Body of pancreas (tissue), 4 donors: Measurements from ENCODE around the gene ABCC3. TPM values are rescaled to one million over a fixed set of nuclear protein-coding genes. Genes with fewer than 3 reads are reported as not detected.

Experiments
- ATAC-seq: fragments of 150-250 bp; one replicate; pipeline ENCODE4 v1.9.1; 2016
- DNase-seq, 4 donors: peaks; one replicate each; pipeline ENCODE4 v3.0.0-alpha.2; 2019
- H3K27ac ChIP-seq, 4 donors: fragments of 200-600 bp; sonication (generic); 1 replicate in 3 of 4; 2 replicates in 1 of 4; pipeline versions ENCODE4 v1.5.1 to v1.6.1; 2016 to 2019; ENCODE audit warnings: mild to moderate bottlenecking in 1 of 4, mixed read lengths in 1 of 4, moderate library complexity in 1 of 4
- H3K27me3 ChIP-seq, 2 donors: fragments of 200-600 bp; sonication (generic); one replicate each; pipeline ENCODE4 v1.6.0; 2016; ENCODE audit warnings: mild to moderate bottlenecking in 1 of 2
- H3K36me3 ChIP-seq, 2 donors: fragments of 200-600 bp; sonication (generic); replicated peaks in 1 of 2; 2 replicates each; pipeline ENCODE4 v1.5.1; 2016; ENCODE audit warnings: low read depth in 2 of 2; ENCODE audit not compliant: insufficient read depth in 1 of 2
- H3K4me1 ChIP-seq: fragments of 200-600 bp; sonication (generic); one replicate; pipeline ENCODE4 v1.6.0; 2016
- H3K4me3 ChIP-seq, 2 donors: fragments of 200-600 bp; sonication (generic); 1 replicate in 1 of 2; 2 replicates in 1 of 2; pipeline ENCODE4 v1.5.1; 2016 to 2019
- H3K9me3 ChIP-seq, 3 donors: fragments of 200-600 bp; sonication (generic); 1 replicate in 2 of 3; 2 replicates in 1 of 3; pipeline ENCODE4 v1.5.1; 2016
- CTCF ChIP-seq, 7 experiments: fragments of 450-650 bp in 4 of 7; fragments of 200-600 bp in 3 of 7; sonication (generic) in 3 of 7; IDR thresholded peaks; one replicate each; pipeline ENCODE4 v1.5.1; 2016 to 2019; ENCODE audit warnings: antibody characterized with exemption in 7 of 7
- POLR2A ChIP-seq, 3 donors: fragments of 450-650 bp; IDR thresholded peaks; one replicate each; pipeline ENCODE4 v1.6.1; 2016; ENCODE audit warnings: antibody characterized with exemption in 3 of 3, mild to moderate bottlenecking in 2 of 3
- WGBS, 2 donors: methylation state at CpG; one replicate each; pipeline ENCODE4 v1.1.5; 2017; 5-methylcytosine and 5-hydroxymethylcytosine counted together
- intact Hi-C: fragments of 100-400 bp; cut with DNase I; formaldehyde crosslinking; loops from one replicate; pipeline ENCODE4 v1.15.1; 2023
- total RNA-seq, 2 donors: library from RNA; depleted of rRNA; stranded (reverse); fragments of >200 nt; gene quantifications; one replicate each; pipeline ENCODE4 v1.1.0, GENCODE V29; 2016

Gene ABCC3
- total RNA-seq, 2 donors from 2014 or later: 130 to 163 TPM

- H3K36me3 ChIP-seq: no peaks in the 10 kb centered on the region
- H3K4me3 ChIP-seq: no peak overlapping the region
- DNase-seq: no peak
- WGBS, 2 donors: 87 to 93% methylated on average over 9 of the region's 9 CpGs
- H3K27ac ChIP-seq: no peak overlapping the region
- TF ChIP-seq CTCF (IDR thresholded peaks at IDR 0.05): no peak
- TF ChIP-seq POLR2A (IDR thresholded peaks at IDR 0.05): no peak
- intact Hi-C loops: no loop called here
- H3K4me1 ChIP-seq: peaks cover 52% of the 10 kb centered on the region
- no peak for ATAC-seq
- H3K27me3 ChIP-seq: no peaks in the 10 kb centered on the region
- no peaks in the 10 kb centered on the region for H3K9me3 ChIP-seq
Measured at GRCh38 chr17:50631908-50632571, 2.6 kb upstream of the ABCC3 start.

DNA sequence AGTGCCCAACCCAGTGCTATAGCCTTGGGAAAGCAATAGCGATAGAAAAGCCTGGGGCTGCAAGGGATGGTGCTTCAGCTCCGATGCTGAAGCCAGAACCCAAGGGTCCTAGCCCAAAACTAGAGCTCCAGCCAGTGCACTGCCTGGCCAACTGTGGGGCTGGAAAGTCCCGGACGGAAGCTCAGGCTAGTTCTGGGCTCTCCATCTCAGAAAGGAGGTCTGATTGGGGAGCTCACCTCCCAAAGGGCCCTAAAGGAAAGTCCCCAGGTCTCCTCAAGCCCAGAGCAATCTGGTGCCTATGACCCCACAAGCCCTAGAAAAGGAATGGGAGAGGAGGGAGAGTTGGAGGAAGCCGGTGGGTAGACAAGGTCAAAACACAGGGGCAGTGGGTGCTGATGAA is 2.0 kb upstream of the ABCC3 start:
- ATAC-seq: no peak
- H3K27me3 ChIP-seq: no peaks in the 10 kb centered on the region
- intact Hi-C loops: no loop called here

GRCh38 chr17:50633683-50634082 is 998 bp upstream of the ABCC3 start:
- 94 to 95% methylated on average over 9 of the region's 9 CpGs for WGBS, 2 donors
- Histone ChIP-seq H3K27me3 (no peaks in the 10 kb centered on the region), H3K9me3 (no peaks in the 10 kb centered on the region), H3K4me3 (no peak overlapping the region), H3K36me3 (no peaks in the 10 kb centered on the region), H3K27ac (peak overlapping the region in 2 of 4 donors; percentile 82 to 86), H3K4me1 (peaks cover 58% of the 10 kb centered on the region)
- ATAC-seq (no peak), DNase-seq (no peak)
- no peak for TF ChIP-seq CTCF (IDR thresholded peaks at IDR 0.05)
- no peak for TF ChIP-seq POLR2A (IDR thresholded peaks at IDR 0.05)
- intact Hi-C loops: no loop called here

More for the DNA sequence above, 2.0 kb upstream of the ABCC3 start:
- Histone ChIP-seq H3K9me3 (no peaks in the 10 kb centered on the region), H3K27ac (no peak overlapping the region), H3K4me1 (peaks cover 57% of the 10 kb centered on the region), H3K36me3 (no peaks in the 10 kb centered on the region), H3K4me3 (no peak overlapping the region)
- TF ChIP-seq POLR2A (IDR thresholded peaks at IDR 0.05) (no peak), CTCF (IDR thresholded peaks at IDR 0.05) (no peak)
- WGBS, 2 donors: 88 to 92% methylated on average over 5 of the region's 5 CpGs
- DNase-seq: no peak

GRCh38 chr17:50634915-50635731 is 442 bp downstream of the ABCC3 start:
- DNase-seq (peak in 3 of 4 donors; percentile 31 to 43 (median 40)), ATAC-seq (peak; percentile 16)
- TF ChIP-seq CTCF (IDR thresholded peaks at IDR 0.05) (peak in 2 of 7 experiments; percentile 15 to 20), POLR2A (IDR thresholded peaks at IDR 0.05) (peak in 1 of 3 donors; percentile 1)
- Histone ChIP-seq H3K4me1 (peaks cover 72% of the 10 kb centered on the region), H3K27me3 (no peaks in the 10 kb centered on the region), H3K9me3 (no peaks in the 10 kb centered on the region), H3K27ac (peak overlapping the region; percentile 82 to 89 (median 86)), H3K4me3 (peak overlapping the region in 1 of 2 donors; percentile 37), H3K36me3 (no peaks in the 10 kb centered on the region)
- WGBS, 2 donors: 6 to 9% methylated on average over 17 to 44 of the region's 52 CpGs
- intact Hi-C loops: no loop called here
